HepG2 (cell line): Measurements from ENCODE around the gene ZNF865. TPM values are rescaled to one million over a fixed set of nuclear protein-coding genes. Genes with fewer than 3 reads are reported as not detected.

Experiments used
- ATAC-seq: fragments of 200-7000 bp; cut with Tn5 transposase; 3 replicates; pipeline ENCODE4 v1.9.1; 2020; ENCODE audit warnings: mild to moderate bottlenecking, moderate library complexity
- BruUV-seq: library from RNA; stranded (reverse); fragments of 400-500 nt; replicated peaks from 2 replicates; lab custom pipeline; 2021; lab: Mats Ljungman, UMichigan
- CTCF ChIA-PET: fragments of 300-600 bp; formaldehyde crosslinking; extraction: SDS; loops from one replicate; lab custom pipeline; 2021; ENCODE audit warnings: low total read pairs, inconsistent platforms, low intra/inter-chr PET ratio; lab: Yijun Ruan, JAX
- POLR2A ChIA-PET: fragments of 350-600 bp; sonication (Branson Sonifier 250); formaldehyde crosslinking; loops from one replicate; lab custom pipeline; 2020; ENCODE audit warnings: antibody characterized with exemption, inconsistent platforms; lab: Yijun Ruan, JAX
- DNase-seq: peaks from one replicate; pipeline ENCODE4 v3.0.0-alpha.2; 2015; ENCODE audit warnings: low spot score
- FAIRE-seq: peaks from 3 replicates; lab custom pipeline; 2011; peaks lifted over from hg19 to GRCh38; lab: Jason Lieb, UNC
- H2AFZ ChIP-seq: one replicate; pipeline ENCODE4 v1.6.1; 2011; ENCODE audit warnings: low read length, inconsistent platforms
- H3K27ac ChIP-seq: fragments of 300-600 bp; 3 replicates; pipeline ENCODE4 v1.8.0; 2011; ENCODE audit warnings: mixed run types, mild to moderate bottlenecking, mixed read lengths, low read length, inconsistent platforms; ENCODE audit not compliant: insufficient read depth; ENCODE audit errors: extremely low read length
- H3K27me3 ChIP-seq, 2 experiments: fragments of 200-600 bp in 1 of 2; 2 replicates in 1 of 2; 3 replicates in 1 of 2; pipeline versions ENCODE4 v1.6.0 to v1.8.0; 2011; ENCODE audit warnings: low read length in 2 of 2, mild to moderate bottlenecking in 2 of 2, moderate library complexity in 2 of 2, inconsistent platforms in 1 of 2; ENCODE audit not compliant: insufficient read depth in 2 of 2, control insufficient read depth in 1 of 2
- H3K36me3 ChIP-seq, 2 experiments: fragments of 200-600 bp in 1 of 2; replicated peaks in 1 of 2; 2 replicates in 1 of 2; 3 replicates in 1 of 2; pipeline versions ENCODE4 v1.5.1 to v1.8.0; 2011; ENCODE audit warnings: low read length in 2 of 2, inconsistent platforms in 1 of 2; ENCODE audit not compliant: insufficient read depth in 2 of 2, control insufficient read depth in 1 of 2
- H3K4me1 ChIP-seq: 2 replicates; pipeline ENCODE4 v1.5.1; 2012; ENCODE audit warnings: low read length, inconsistent platforms; ENCODE audit not compliant: insufficient read depth
- H3K4me2 ChIP-seq: 2 replicates; pipeline ENCODE4 v1.6.0; 2011; ENCODE audit warnings: low read depth, low read length, inconsistent platforms
- H3K4me3 ChIP-seq, 3 experiments: fragments of 200-600 bp in 1 of 3; sonication (generic), shearing (Covaris generic) in 1 of 3; replicated peaks in 1 of 3; 2 replicates each; pipeline ENCODE4 v1.5.1; 2011 to 2016; ENCODE audit warnings: low read length in 3 of 3, inconsistent platforms in 2 of 3, low read depth in 2 of 3, mild to moderate bottlenecking in 2 of 3, control low read depth in 1 of 3, mixed read lengths in 1 of 3; ENCODE audit not compliant: insufficient read depth in 1 of 3
- H3K79me2 ChIP-seq: one replicate; pipeline ENCODE4 v1.6.1; 2011; ENCODE audit warnings: low read length, inconsistent platforms; ENCODE audit not compliant: insufficient read depth
- H3K9ac ChIP-seq: 2 replicates; pipeline ENCODE4 v1.6.0; 2011; ENCODE audit warnings: mild to moderate bottlenecking, low read depth, low read length, inconsistent platforms; ENCODE audit not compliant: insufficient read depth
- H3K9me3 ChIP-seq: 2 replicates; pipeline ENCODE4 v1.5.1; 2012; ENCODE audit warnings: mild to moderate bottlenecking, low read length
- H4K20me1 ChIP-seq: 2 replicates; pipeline ENCODE4 v1.6.0; 2011; ENCODE audit warnings: inconsistent platforms, mild to moderate bottlenecking, low read length, moderate library complexity; ENCODE audit not compliant: insufficient read depth
- BRCA1 ChIP-seq: sonication (generic); formaldehyde crosslinking; IDR thresholded peaks from 2 replicates; pipeline ENCODE4 v1.4.0; 2020; ENCODE audit warnings: missing genetic modification reagents
- EEA1 ChIP-seq: sonication (generic); formaldehyde crosslinking; IDR thresholded peaks from 2 replicates; pipeline ENCODE4 v1.5.1; 2020; ENCODE audit warnings: mild to moderate bottlenecking, missing genetic modification reagents, borderline replicate concordance
- ELF1 ChIP-seq: sonication (generic); formaldehyde crosslinking; IDR thresholded peaks from 2 replicates; pipeline ENCODE4 v1.4.0; 2020; ENCODE audit warnings: missing genetic modification reagents
- FOXO1 ChIP-seq: sonication (generic); formaldehyde crosslinking; IDR thresholded peaks from 2 replicates; pipeline ENCODE4 v1.4.0; 2020; ENCODE audit warnings: missing genetic modification reagents
- GABPA ChIP-seq, 2 experiments: IDR thresholded peaks; 2 replicates each; pipeline ENCODE4 v1.6.1; 2011 to 2016; ENCODE audit warnings: low read depth in 2 of 2, low read length in 1 of 2, missing biosample characterization in 1 of 2, missing genetic modification characterization in 1 of 2
- GZF1 ChIP-seq: sonication (generic); formaldehyde crosslinking; IDR thresholded peaks from 2 replicates; pipeline ENCODE4 v1.5.1; 2020; ENCODE audit warnings: mild to moderate bottlenecking, missing genetic modification reagents
- HNF4G ChIP-seq, 2 experiments: sonication (generic) in 1 of 2; formaldehyde crosslinking in 1 of 2; IDR thresholded peaks; 2 replicates each; pipeline versions ENCODE4 v1.4.0 to v1.6.1; 2011 to 2020; ENCODE audit warnings: borderline replicate concordance in 2 of 2, low read depth in 2 of 2, mild to moderate bottlenecking in 2 of 2, low read length in 1 of 2, missing genetic modification reagents in 1 of 2, moderate library complexity in 1 of 2
- HNRNPLL ChIP-seq: fragments of 200-400 bp; formaldehyde crosslinking; IDR thresholded peaks from 2 replicates; pipeline ENCODE4 v1.6.1; 2017; ENCODE audit warnings: mild to moderate bottlenecking, low read depth, low read length; ENCODE audit not compliant: poor library complexity, severe bottlenecking
- HOXA3 ChIP-seq: sonication (generic); formaldehyde crosslinking; IDR thresholded peaks from 2 replicates; pipeline ENCODE4 v1.5.0; 2020; ENCODE audit warnings: missing genetic modification reagents
- IRF2 ChIP-seq: IDR thresholded peaks from 2 replicates; pipeline ENCODE4 v1.6.1; 2018; ENCODE audit warnings: missing genetic modification reagents, missing compliant biosample characterization
- MEF2D ChIP-seq: sonication (generic); formaldehyde crosslinking; IDR thresholded peaks from 2 replicates; pipeline ENCODE4 v1.5.1; 2020; ENCODE audit warnings: mild to moderate bottlenecking, missing genetic modification reagents
- NFYC ChIP-seq: IDR thresholded peaks from 2 replicates; pipeline ENCODE4 v1.6.1; 2016; ENCODE audit warnings: missing genetic modification reagents, missing compliant biosample characterization
- NONO ChIP-seq, 2 experiments: fragments of 450-650 bp in 1 of 2; sonication (generic) in 1 of 2; formaldehyde crosslinking in 1 of 2; IDR thresholded peaks in 1 of 2; conservative IDR thresholded peaks in 1 of 2; 2 replicates each; pipeline versions ENCODE4 v1.6.1 to v1.8.0; 2017 to 2022; ENCODE audit warnings: mild to moderate bottlenecking in 1 of 2, missing genetic modification reagents in 1 of 2, moderate library complexity in 1 of 2
- PHF5A ChIP-seq: IDR thresholded peaks from one replicate; pipeline ENCODE4 v1.6.1; 2018; ENCODE audit warnings: low read depth, missing genetic modification reagents; ENCODE audit not compliant: unreplicated experiment
- PITX1 ChIP-seq: sonication (generic); formaldehyde crosslinking; IDR thresholded peaks from 2 replicates; pipeline ENCODE4 v1.5.1; 2020; ENCODE audit warnings: mild to moderate bottlenecking, missing genetic modification reagents
- SMAD3 ChIP-seq: sonication (generic); formaldehyde crosslinking; IDR thresholded peaks from 2 replicates; pipeline ENCODE4 v1.4.0; 2020; ENCODE audit warnings: missing genetic modification reagents
- SMC3 ChIP-seq: IDR thresholded peaks from 2 replicates; pipeline ENCODE4 v1.6.1; 2011; ENCODE audit warnings: low read length, improper control_type of control experiment
- SRSF4 ChIP-seq: fragments of 200-400 bp; formaldehyde crosslinking; IDR thresholded peaks from one replicate; pipeline ENCODE4 v1.6.1; 2018; ENCODE audit warnings: mild to moderate bottlenecking, low read depth, low read length, moderate library complexity; ENCODE audit not compliant: poor library complexity, severe bottlenecking
- TBL1XR1 ChIP-seq: fragments of 150-350 bp; IDR thresholded peaks from 2 replicates; pipeline ENCODE4 v1.6.1; 2014; ENCODE audit warnings: borderline replicate concordance, low read length; ENCODE audit not compliant: partially characterized antibody
- YEATS2 ChIP-seq: sonication (generic); formaldehyde crosslinking; IDR thresholded peaks from 2 replicates; pipeline ENCODE4 v1.4.0; 2020; ENCODE audit warnings: missing genetic modification reagents, borderline replicate concordance
- ZFP36 ChIP-seq: fragments of 150-350 bp; IDR thresholded peaks from 2 replicates; pipeline ENCODE4 v1.6.1; 2018; ENCODE audit warnings: borderline replicate concordance, low read length, low read depth; ENCODE audit not compliant: partially characterized antibody
- ZFP36L2 ChIP-seq: sonication (generic); formaldehyde crosslinking; IDR thresholded peaks from 2 replicates; pipeline ENCODE4 v1.4.0; 2020; ENCODE audit warnings: missing genetic modification reagents
- ZFY ChIP-seq: sonication (generic); formaldehyde crosslinking; IDR thresholded peaks from 2 replicates; pipeline ENCODE4 v1.4.0; 2020; ENCODE audit warnings: missing genetic modification reagents
- ZMAT3 ChIP-seq: sonication (generic); formaldehyde crosslinking; conservative IDR thresholded peaks from 2 replicates; pipeline ENCODE4 v1.7.0; 2021; ENCODE audit warnings: missing genetic modification reagents
- WGBS: methylation state at CpG from one replicate; pipeline ENCODE4 v1.1.6; 2017; ENCODE audit warnings: low lambda C conversion rate; 5-methylcytosine and 5-hydroxymethylcytosine counted together
- in situ Hi-C: cut with HindIII; loops from 2 replicates; pipeline ENCODE4 v1.10.0; 2017; ENCODE audit warnings: low pct_unique_long_range_greater_than_20kb; ENCODE audit not compliant: extremely low pct_ligation_motif_present
- intact Hi-C: fragments of 100-400 bp; cut with micrococcal nuclease; formaldehyde crosslinking; loops from one replicate; pipeline ENCODE4 v1.10.0; 2022; ENCODE audit not compliant: unreplicated experiment
- polyA plus RNA-seq, 8 experiments: library from polyadenylated mRNA; depleted of rRNA in 3 of 8; stranded (reverse) in 7 of 8; unstranded in 1 of 8; fragments of >200 nt; fragmentation: Illumina TruSeq in 4 of 8; extraction: Trizol in 4 of 8; gene quantifications; 2 replicates each; pipeline versions ENCODE4 v1.2.1 to v1.2.3, GENCODE V29; 2011 to 2016; ENCODE audit warnings: low read depth in 4 of 8, missing spikeins in 1 of 8, mixed read lengths in 1 of 8; ENCODE audit not compliant: insufficient read depth in 1 of 8
- total RNA-seq, 5 experiments: library from RNA; depleted of rRNA; stranded (reverse); fragments of >200 nt; fragmentation: Illumina TruSeq; extraction: Trizol; gene quantifications; 2 replicates each; pipeline ENCODE4 v1.2.3, GENCODE V29; 2016; ENCODE audit warnings: low read depth in 1 of 5
- TF ChIP-seq, protein P1 (sequence below): IDR thresholded peaks from 2 replicates; pipeline ENCODE4 v1.6.1; 2016; ENCODE audit warnings: mild to moderate bottlenecking, missing biosample characterization, missing genetic modification reagents

Gene ZNF865
- total and polyA plus RNA-seq, 2 of the 13 experiments (the other 11 are each of a cell fraction or from before 2014, with no cell fraction given) = 0.93 to 1.0 TPM

DNA sequence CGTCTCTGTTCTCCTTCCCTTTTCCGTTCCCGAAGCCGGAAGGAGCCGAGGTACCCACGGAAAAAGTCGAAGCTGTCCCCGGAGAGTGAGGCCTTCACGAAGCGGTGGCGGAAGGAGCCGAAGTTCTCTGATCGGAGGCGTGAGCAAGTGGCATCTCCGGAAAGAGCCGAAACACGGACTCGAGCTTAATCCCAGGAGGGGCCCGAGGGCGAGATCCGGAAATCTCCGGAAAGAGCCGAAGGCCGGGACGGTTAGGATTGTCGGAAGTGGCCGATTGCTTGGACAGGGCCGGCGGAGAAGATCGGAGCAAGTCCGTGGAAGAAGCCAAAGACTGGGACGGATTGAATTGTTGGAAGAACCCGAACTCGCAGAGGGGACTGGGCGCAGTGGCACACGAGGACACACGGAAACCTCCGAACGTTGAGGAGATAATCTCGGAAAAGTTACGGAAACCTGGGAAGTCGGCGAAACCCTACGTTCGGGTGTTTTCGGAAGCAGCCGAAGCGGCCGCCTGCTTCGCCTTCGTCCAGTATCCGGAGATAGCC, 48.9 kb downstream of the ZNF865 start:
- ChIA-PET POLR2A (interaction anchor here (0.7 to 2.1 kb wide), 27 partner anchors 10 to 1465 kb away, joined by 3 to 27 read pairs (median 5); partner anchors contain the start of genes EPN1, FIZ1, HSPBP1 and ISOC2), CTCF (interaction anchor here (0.7 to 2.3 kb wide), 4 partner anchors 9 to 22 kb away, joined by 3 to 21 read pairs (median 6); no protein-coding TSS in a partner anchor)
- Histone ChIP-seq H3K9ac (peak overlapping the region; percentile 99), H3K4me2 (peak overlapping the region; percentile 91), H3K79me2 (peaks cover 42% of the 10 kb centered on the region), H4K20me1 (peaks cover 40% of the 10 kb centered on the region), H3K4me1 (peaks cover 26% of the 10 kb centered on the region), H3K27ac (peak overlapping the region; percentile 99), H3K36me3 (peaks cover 2 to 4% of the 10 kb centered on the region in 2 experiments), H3K27me3 (no peaks in the 10 kb centered on the region; a peak in 1 of 5 replicates), H3K9me3 (no peaks in the 10 kb centered on the region), H3K4me3 (peak overlapping the region; percentile 85 to 99 (median 97)), H2AFZ (peak overlapping the region; percentile 84)
- WGBS = under 1% methylated on average over 40 of the region's 52 CpGs
- peak; percentile 97 for FAIRE-seq
- in situ Hi-C loops = no loop called here
- peak; percentile 99 for DNase-seq
- intact Hi-C loops = no loop called here
- peak; percentile 85 for ATAC-seq
- BruUV-seq = no TSS peak
- TF ChIP-seq SMC3 (no peak), NFYC (CRISPR knock-in tag) (peak; percentile 13; the same call in 1 of the 2 replicates), FOXO1 (no peak), HOXA3 (no peak), PHF5A (CRISPR knock-in tag) (no peak), ZFP36 (no peak), MEF2D (peak; percentile 5; the same call in 1 of the 2 replicates), ZMAT3 (CRISPR knock-in tag) (0 out of 2 replicates have a peak, but pooled peaks have one; percentile 25), TBL1XR1 (peak; percentile 1), GZF1 (CRISPR knock-in tag) (0 out of 2 replicates have a peak, but pooled peaks have one; percentile 1), YEATS2 (CRISPR knock-in tag) (peak; percentile 18; the same call in 1 of the 2 replicates), SMAD3 (CRISPR knock-in tag) (0 out of 2 replicates have a peak, but pooled peaks have one; percentile 60), ELF1 (CRISPR knock-in tag) (peak; percentile 82), HNF4G (IDR thresholded peaks at IDR 0.05; ENCODE audit: borderline replicate concordance, low read depth, low read length) (peak; percentile 58; the same call in 1 of the 2 replicates), HNF4G (CRISPR knock-in tag; IDR thresholded peaks at IDR 0.05; ENCODE audit: borderline replicate concordance, low read depth) (no peak), NONO (IDR thresholded peaks at IDR 0.05) (no peak), NONO (CRISPR knock-in tag; conservative IDR thresholded peaks at IDR 0.05) (peak; percentile 32; the same call in 1 of the 2 replicates), ZFY (no peak), PITX1 (CRISPR knock-in tag) (peak; percentile 72), IRF2 (CRISPR knock-in tag) (peak; percentile 1; the same call in 1 of the 2 replicates), BRCA1 (CRISPR knock-in tag) (0 out of 2 replicates have a peak, but pooled peaks have one; percentile 4), SRSF4 (no peak), HNRNPLL (peak; percentile 19), ZFP36L2 (0 out of 2 replicates have a peak, but pooled peaks have one; percentile 10), GABPA (IDR thresholded peaks at IDR 0.05; ENCODE audit: low read depth, low read length) (peak; percentile 46; the same call in 1 of the 2 replicates), GABPA (CRISPR knock-in tag; IDR thresholded peaks at IDR 0.05; ENCODE audit: low read depth) (no peak; the same call in 1 of the 2 replicates), EEA1 (CRISPR knock-in tag) (no peak)
- TF ChIP-seq, protein P1, sequence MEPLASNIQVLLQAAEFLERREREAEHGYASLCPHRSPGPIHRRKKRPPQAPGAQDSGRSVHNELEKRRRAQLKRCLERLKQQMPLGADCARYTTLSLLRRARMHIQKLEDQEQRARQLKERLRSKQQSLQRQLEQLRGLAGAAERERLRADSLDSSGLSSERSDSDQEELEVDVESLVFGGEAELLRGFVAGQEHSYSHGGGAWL (CRISPR knock-in tag) = peak; percentile 7; the same call in 1 of the 2 replicates
